Endodermal cell (in vitro differentiated cells): Measurements from ENCODE around the gene KLK12. TPM values are rescaled to one million over a fixed set of nuclear protein-coding genes. Genes with fewer than 3 reads are reported as not detected.

Source experiments
- DNase-seq: peaks from one replicate; pipeline ENCODE4 v3.0.0-alpha.2; 2017
- H3K27ac ChIP-seq: 2 replicates; pipeline ENCODE4 v1.5.1; 2013; ENCODE audit warnings: mild to moderate bottlenecking, low read depth, low read length, moderate library complexity
- H3K27me3 ChIP-seq: 2 replicates; pipeline ENCODE4 v1.6.1; 2013; ENCODE audit warnings: mild to moderate bottlenecking, low read length, moderate library complexity; ENCODE audit not compliant: insufficient read depth, control insufficient read depth, poor library complexity, severe bottlenecking
- H3K36me3 ChIP-seq: 2 replicates; pipeline ENCODE4 v1.7.0; 2013; ENCODE audit warnings: mild to moderate bottlenecking, low read length, moderate library complexity; ENCODE audit not compliant: control insufficient read depth, insufficient read depth
- H3K4me1 ChIP-seq: one replicate; pipeline ENCODE4 v1.7.0; 2013; ENCODE audit warnings: low read length; ENCODE audit not compliant: control insufficient read depth, insufficient read depth
- H3K4me3 ChIP-seq: 2 replicates; pipeline ENCODE4 v1.5.1; 2013; ENCODE audit warnings: mild to moderate bottlenecking, low read length, moderate library complexity
- H3K9ac ChIP-seq: 2 replicates; pipeline ENCODE4 v1.6.1; 2013; ENCODE audit warnings: mild to moderate bottlenecking, low read length, moderate library complexity; ENCODE audit not compliant: poor library complexity, severe bottlenecking; ENCODE audit errors: extremely low read depth
- H3K9me3 ChIP-seq: 2 replicates; pipeline ENCODE4 v1.6.1; 2013; ENCODE audit warnings: mild to moderate bottlenecking, low read length, moderate library complexity; ENCODE audit not compliant: control insufficient read depth
- H3K27ac Mint-ChIP-seq: 2 replicates; pipeline ENCODE4 v1.8.0; 2020; ENCODE audit warnings: mixed read lengths
- H3K27me3 Mint-ChIP-seq: 2 replicates; pipeline ENCODE4 v1.8.0; 2021; ENCODE audit warnings: mild to moderate bottlenecking, mixed read lengths; ENCODE audit not compliant: insufficient read depth
- H3K36me3 Mint-ChIP-seq: 2 replicates; pipeline ENCODE4 v1.8.0; 2020; ENCODE audit warnings: low read depth, mixed read lengths
- H3K4me1 Mint-ChIP-seq: 2 replicates; pipeline ENCODE4 v1.8.0; 2020; ENCODE audit warnings: mixed read lengths
- H3K4me3 Mint-ChIP-seq: 2 replicates; pipeline ENCODE4 v1.8.0; 2020; ENCODE audit warnings: mild to moderate bottlenecking, moderate library complexity, mixed read lengths
- H3K9me3 Mint-ChIP-seq: 2 replicates; pipeline ENCODE4 v1.8.0; 2020; ENCODE audit warnings: mild to moderate bottlenecking, mixed read lengths
- CTCF ChIP-seq: fragments of 200-600 bp; sonication (generic); conservative IDR thresholded peaks from 2 replicates; pipeline ENCODE4 v1.5.0; 2021; ENCODE audit warnings: antibody characterized with exemption, mild to moderate bottlenecking
- WGBS, 2 experiments: methylation state at CpG; one replicate each; pipeline versions ENCODE4 v1.1.5 to v1.1.7; 2013; ENCODE audit warnings: missing lambda C conversion rate in 2 of 2, mixed read lengths in 1 of 2; ENCODE audit not compliant: insufficient coverage in 1 of 2, insufficient read length in 1 of 2; 5-methylcytosine and 5-hydroxymethylcytosine counted together
- total RNA-seq, 2 donors: library from RNA; stranded (reverse); fragmentation: NEBNext Ultra II Directional in 1 of 2; extraction: Animal tissue kit (Norgen Biotek cat#: 25700) in 1 of 2; gene quantifications; 2 replicates in 1 of 2; 3 replicates in 1 of 2; pipeline ENCODE4 v1.2.1, GENCODE V29; 2021

The KLK12 gene
- total RNA-seq, 2 donors from 2014 or later, result not detected

- Histone ChIP-seq H3K4me1 (no peaks in the 10 kb centered on the region), H3K4me3 (no peak overlapping the region), H3K36me3 (no peaks in the 10 kb centered on the region), H3K9me3 (no peaks in the 10 kb centered on the region), H3K27ac (no peak overlapping the region), H3K9ac (no peak overlapping the region), H3K27me3 (no peaks in the 10 kb centered on the region)
- TF ChIP-seq CTCF, result no peak
- Mint-ChIP-seq H3K9me3 (no peaks in the 10 kb centered on the region), H3K27me3 (peaks cover 28% of the 10 kb centered on the region), H3K4me1 (peaks cover 13% of the 10 kb centered on the region), H3K4me3 (no peak overlapping the region), H3K27ac (no peak overlapping the region), H3K36me3 (no peaks in the 10 kb centered on the region)
- no peak for DNase-seq
- WGBS, 2 experiments, result 85 to 100% methylated on average over 3 to 6 of the region's 7 CpGs
These were observed 3.5 kb downstream of the KLK12 start for GRCh38 chr19:51031220-51031879.

GRCh38 chr19:51030631-51031030 is 4.2 kb downstream of the KLK12 start:
- DNase-seq, result no peak
- no peaks in the 10 kb centered on the region for H3K9me3 ChIP-seq
- no peak overlapping the region for H3K27ac Mint-ChIP-seq
- 91 to 94% methylated on average over 7 to 13 of the region's 13 CpGs for WGBS, 2 experiments
- H3K9me3 Mint-ChIP-seq, result no peaks in the 10 kb centered on the region
- H3K27me3 Mint-ChIP-seq, result peaks cover 26% of the 10 kb centered on the region
- peaks cover 19% of the 10 kb centered on the region for H3K4me1 Mint-ChIP-seq
- no peaks in the 10 kb centered on the region for H3K27me3 ChIP-seq
- no peak overlapping the region for H3K9ac ChIP-seq
- no peak overlapping the region for H3K4me3 ChIP-seq
- H3K36me3 Mint-ChIP-seq, result no peaks in the 10 kb centered on the region
- H3K27ac ChIP-seq, result no peak overlapping the region
- no peaks in the 10 kb centered on the region for H3K36me3 ChIP-seq
- H3K4me3 Mint-ChIP-seq, result no peak overlapping the region
- H3K4me1 ChIP-seq, result peaks cover 6% of the 10 kb centered on the region
- no peak for TF ChIP-seq CTCF

GRCh38 chr19:51029718-51030117 is 5.1 kb downstream of the KLK12 start:
- Histone ChIP-seq H3K9ac (no peak overlapping the region), H3K36me3 (no peaks in the 10 kb centered on the region), H3K4me3 (no peak overlapping the region), H3K27ac (no peak overlapping the region), H3K9me3 (no peaks in the 10 kb centered on the region), H3K27me3 (no peaks in the 10 kb centered on the region), H3K4me1 (peaks cover 11% of the 10 kb centered on the region)
- Mint-ChIP-seq H3K4me1 (peaks cover 23% of the 10 kb centered on the region), H3K27ac (no peak overlapping the region), H3K27me3 (peaks cover 22% of the 10 kb centered on the region), H3K36me3 (no peaks in the 10 kb centered on the region), H3K9me3 (no peaks in the 10 kb centered on the region), H3K4me3 (no peak overlapping the region)
- WGBS, 2 experiments, result 83 to 100% methylated on average over 1 to 2 of the region's 2 CpGs
- peak; percentile 66 for DNase-seq
- TF ChIP-seq CTCF, result no peak
